Lower leg skin (tissue), 4 donors: ENCODE data around the gene PAK5. TPM values are rescaled to one million over a fixed set of nuclear protein-coding genes. Genes with fewer than 3 reads are reported as not detected.

ENCODE experiments used
- DNase-seq, 2 donors: peaks; one replicate each; pipeline ENCODE4 v3.0.0-alpha.2; 2019; ENCODE audit warnings: low spot score in 2 of 2
- H3K4me3 ChIP-seq: fragments of 200-600 bp; sonication (generic); 2 replicates; pipeline ENCODE4 v1.5.1; 2017; ENCODE audit warnings: mild to moderate bottlenecking, low read depth; ENCODE audit not compliant: poor library complexity, severe bottlenecking
- CTCF ChIP-seq, 3 donors: fragments of 450-650 bp; IDR thresholded peaks; one replicate each; pipeline ENCODE4 v1.5.1; 2016; ENCODE audit warnings: antibody characterized with exemption in 3 of 3, mild to moderate bottlenecking in 3 of 3, moderate library complexity in 2 of 3
- POLR2A ChIP-seq, 2 donors: fragments of 450-650 bp; IDR thresholded peaks; one replicate each; pipeline ENCODE4 v1.6.1; 2016 to 2017; ENCODE audit warnings: antibody characterized with exemption in 2 of 2, mild to moderate bottlenecking in 1 of 2, moderate library complexity in 1 of 2
- WGBS, 2 donors: methylation state at CpG; one replicate each; pipeline ENCODE4 v1.1.5; 2018; 5-methylcytosine and 5-hydroxymethylcytosine counted together
- intact Hi-C: fragments of 100-400 bp; cut with DNase I; formaldehyde crosslinking; loops from one replicate; pipeline ENCODE4 v1.15.0; 2023; ENCODE audit warnings: low total_unique reads
- total RNA-seq, 4 donors: library from RNA; depleted of rRNA; stranded (reverse); fragments of >200 nt; gene quantifications; one replicate each; pipeline ENCODE4 v1.1.0, GENCODE V29; 2016

PAK5 gene
- total RNA-seq, 4 donors from 2014 or later = 0.08 to 0.46 (median 0.18) TPM

GRCh38 chr20:9877932-9878495 lies 39.1 kb upstream of the PAK5 start:
- WGBS, 2 donors = 40 to 42% methylated on average over 3 of the region's 3 CpGs
- no peak overlapping the region for H3K4me3 ChIP-seq
- DNase-seq = no peak
- TF ChIP-seq CTCF (IDR thresholded peaks at IDR 0.05) = no peak
- TF ChIP-seq POLR2A (IDR thresholded peaks at IDR 0.05) = no peak
- intact Hi-C loops = no loop called here

GRCh38 chr20:9867196-9867980 lies 28.5 kb upstream of the PAK5 start:
- intact Hi-C loops = no loop called here
- no peak overlapping the region for H3K4me3 ChIP-seq
- TF ChIP-seq CTCF (IDR thresholded peaks at IDR 0.05) = no peak
- TF ChIP-seq POLR2A (IDR thresholded peaks at IDR 0.05) = no peak
- DNase-seq = no peak
- WGBS, 2 donors = 76 to 79% methylated on average over 6 of the region's 6 CpGs

GRCh38 chr20:9852566-9852965 lies 13.7 kb upstream of the PAK5 start:
- TF ChIP-seq CTCF (IDR thresholded peaks at IDR 0.05) (no peak), POLR2A (IDR thresholded peaks at IDR 0.05) (no peak)
- no peak for DNase-seq
- 90 to 96% methylated on average over 2 of the region's 2 CpGs for WGBS, 2 donors
- intact Hi-C loops = no loop called here
- H3K4me3 ChIP-seq = no peak overlapping the region

- H3K4me3 ChIP-seq = no peak overlapping the region
- intact Hi-C loops = no loop called here
- DNase-seq = no peak
- TF ChIP-seq POLR2A (IDR thresholded peaks at IDR 0.05) (no peak), CTCF (IDR thresholded peaks at IDR 0.05) (no peak)
- 44 to 52% methylated on average over 5 of the region's 5 CpGs for WGBS, 2 donors
Observed at GRCh38 chr20:9839626-9840025, 750 bp upstream of the PAK5 start.

- no peak overlapping the region for H3K4me3 ChIP-seq
- intact Hi-C loops = no loop called here
- TF ChIP-seq CTCF (IDR thresholded peaks at IDR 0.05) (no peak), POLR2A (IDR thresholded peaks at IDR 0.05) (no peak)
- WGBS, 2 donors = 6% methylated on average over 14 of the region's 14 CpGs
- no peak for DNase-seq
Observed at GRCh38 chr20:9838035-9838377, 870 bp downstream of the PAK5 start.
